Gastroesophageal sphincter (tissue), 3 donors: ENCODE measurements around the gene HS3ST3B1.

Source experiments
- POLR2A ChIP-seq, 2 donors: fragments of 450-650 bp; IDR thresholded peaks; one replicate each; pipeline ENCODE4 v1.6.1; 2017; ENCODE audit warnings: antibody characterized with exemption in 2 of 2, mild to moderate bottlenecking in 2 of 2, moderate library complexity in 1 of 2
- TF ChIP-seq, protein P1 (sequence below), 4 experiments: fragments of 200-600 bp in 2 of 4; fragments of 450-650 bp in 2 of 4; sonication (generic) in 1 of 4; IDR thresholded peaks; one replicate each; pipeline ENCODE4 v1.5.1; 2017 to 2019; ENCODE audit warnings: antibody characterized with exemption in 4 of 4, mild to moderate bottlenecking in 2 of 4, moderate library complexity in 2 of 4

- no peak for TF ChIP-seq POLR2A (IDR thresholded peaks at IDR 0.05)
- TF ChIP-seq, protein P1, sequence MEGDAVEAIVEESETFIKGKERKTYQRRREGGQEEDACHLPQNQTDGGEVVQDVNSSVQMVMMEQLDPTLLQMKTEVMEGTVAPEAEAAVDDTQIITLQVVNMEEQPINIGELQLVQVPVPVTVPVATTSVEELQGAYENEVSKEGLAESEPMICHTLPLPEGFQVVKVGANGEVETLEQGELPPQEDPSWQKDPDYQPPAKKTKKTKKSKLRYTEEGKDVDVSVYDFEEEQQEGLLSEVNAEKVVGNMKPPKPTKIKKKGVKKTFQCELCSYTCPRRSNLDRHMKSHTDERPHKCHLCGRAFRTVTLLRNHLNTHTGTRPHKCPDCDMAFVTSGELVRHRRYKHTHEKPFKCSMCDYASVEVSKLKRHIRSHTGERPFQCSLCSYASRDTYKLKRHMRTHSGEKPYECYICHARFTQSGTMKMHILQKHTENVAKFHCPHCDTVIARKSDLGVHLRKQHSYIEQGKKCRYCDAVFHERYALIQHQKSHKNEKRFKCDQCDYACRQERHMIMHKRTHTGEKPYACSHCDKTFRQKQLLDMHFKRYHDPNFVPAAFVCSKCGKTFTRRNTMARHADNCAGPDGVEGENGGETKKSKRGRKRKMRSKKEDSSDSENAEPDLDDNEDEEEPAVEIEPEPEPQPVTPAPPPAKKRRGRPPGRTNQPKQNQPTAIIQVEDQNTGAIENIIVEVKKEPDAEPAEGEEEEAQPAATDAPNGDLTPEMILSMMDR (IDR thresholded peaks at IDR 0.05): no peak
These were observed 7.7 kb downstream of the HS3ST3B1 start for GRCh38 chr17:14308636-14308964.
